COLO668 (cell line): ENCODE data around the gene KCNAB1.

ENCODE experiments used
- DNase-seq: peaks from one replicate; lab custom pipeline; 2025; ENCODE audit not compliant: unreplicated experiment; lab: John Stamatoyannopoulos, UW

Gene KCNAB1

DNA sequence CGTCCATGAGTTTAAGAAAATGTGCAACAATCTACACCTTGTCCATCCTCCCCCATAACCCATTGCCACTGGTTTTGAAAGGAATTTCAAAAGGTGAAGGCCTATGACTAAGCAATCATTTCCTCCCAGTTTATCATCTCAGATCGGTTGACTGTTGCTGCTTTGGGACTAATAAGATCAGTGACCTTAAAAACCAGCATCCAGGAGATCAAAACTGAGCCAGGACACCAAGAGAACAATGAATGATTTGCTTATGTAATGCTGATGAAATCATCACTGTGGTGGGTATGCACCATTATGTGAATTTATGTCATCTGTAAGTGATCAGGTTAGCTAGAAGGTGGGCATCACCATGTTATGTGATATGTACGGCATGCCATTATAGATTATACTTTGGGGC, 239.0 kb downstream of the KCNAB1 start:
- DNase-seq = no peak

DNA sequence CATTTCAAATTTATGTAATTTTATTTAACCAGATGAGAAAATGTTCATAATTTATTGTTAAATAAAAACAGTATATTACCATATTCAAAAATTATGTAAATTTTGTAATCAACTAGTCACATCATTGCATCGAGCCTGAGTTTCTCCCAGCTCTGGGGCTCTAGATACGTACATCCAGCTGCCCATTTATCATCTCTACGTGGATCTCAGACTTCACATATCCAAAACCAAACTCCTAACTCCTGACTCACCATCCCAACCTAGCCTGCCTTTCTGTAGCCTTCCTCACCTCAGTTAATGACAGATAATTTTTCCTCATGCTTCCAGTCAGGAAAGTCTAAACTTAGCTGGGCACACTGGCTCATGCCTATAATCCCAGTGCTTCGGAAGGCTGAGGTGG, 239.7 kb downstream of the KCNAB1 start:
- DNase-seq = no peak

DNA sequence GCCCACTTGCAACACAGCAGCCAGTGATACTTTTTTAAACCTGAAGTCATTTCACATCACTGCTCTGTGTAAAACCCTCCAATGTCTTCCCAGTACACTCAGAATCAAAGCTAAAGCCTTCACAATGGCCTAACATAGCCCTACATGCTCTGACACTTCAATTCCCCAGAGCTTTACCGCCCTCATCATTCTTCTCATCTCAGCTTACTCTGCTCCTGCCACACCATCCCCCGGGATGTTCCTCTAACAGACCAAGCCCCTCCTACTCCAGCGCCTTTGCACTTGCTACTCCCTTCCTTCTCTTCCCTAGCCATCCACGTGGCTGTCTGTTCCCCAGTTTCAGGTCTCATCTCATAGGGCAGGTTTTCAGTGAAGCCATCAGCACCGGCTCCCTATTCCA, 240.6 kb downstream of the KCNAB1 start:
- DNase-seq = no peak

DNA sequence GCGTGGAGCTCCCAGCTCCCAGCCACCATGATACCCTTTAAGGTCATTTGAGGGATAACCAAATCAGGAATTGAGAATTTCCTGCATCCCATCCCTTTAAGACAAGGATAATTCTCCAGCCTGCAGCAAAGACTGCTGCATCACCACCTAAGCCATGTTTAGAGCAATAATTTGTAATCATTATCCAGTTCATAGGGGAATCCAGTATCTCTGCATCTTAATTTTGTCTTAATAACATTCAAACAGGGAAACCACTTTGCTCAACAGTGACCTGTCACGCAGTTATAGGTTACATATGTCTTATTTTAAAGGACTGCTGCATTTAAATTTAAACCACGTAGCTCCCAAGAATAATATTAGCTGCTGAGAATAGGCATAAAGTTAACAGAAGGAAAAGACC, 246.2 kb downstream of the KCNAB1 start:
- DNase-seq = no peak

DNA sequence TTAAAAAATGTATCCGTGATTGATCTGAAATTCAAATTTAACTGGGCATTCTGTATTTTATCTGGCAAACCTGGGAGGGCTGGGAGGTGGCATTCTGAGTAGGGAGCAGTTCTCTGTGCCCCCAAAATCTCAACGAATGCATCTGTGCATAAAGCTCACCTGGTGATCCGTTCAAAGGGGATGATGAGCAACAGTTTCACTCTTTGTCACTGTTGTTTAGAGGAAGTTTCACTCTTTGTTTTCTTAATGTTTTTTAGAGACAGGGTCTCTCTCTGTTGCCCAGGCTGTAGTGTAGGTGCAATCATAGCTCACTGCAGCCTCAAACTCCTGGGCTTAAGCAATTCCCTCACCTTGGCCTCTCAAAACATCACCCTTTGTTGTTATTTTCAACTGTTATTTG, 247.8 kb downstream of the KCNAB1 start:
- DNase-seq = no peak

DNA sequence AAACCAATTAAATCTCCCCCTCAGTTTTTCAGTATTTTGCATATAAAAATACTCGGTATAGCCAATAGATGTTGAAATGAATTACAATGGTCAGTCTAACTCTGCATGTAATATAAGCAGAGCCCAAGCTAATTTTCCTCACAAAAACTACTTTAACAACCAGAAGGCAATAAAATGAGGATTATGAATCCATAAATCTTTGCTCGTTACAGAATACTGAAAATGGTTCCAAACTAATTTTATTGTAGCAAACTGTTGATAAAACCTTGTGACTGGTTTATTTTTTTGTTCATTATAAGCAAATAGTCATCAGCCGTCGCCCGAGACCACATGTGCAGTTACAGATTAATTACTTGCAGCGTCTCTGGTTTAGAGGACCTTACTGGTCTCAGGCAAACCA, 251.3 kb downstream of the KCNAB1 start:
- no peak for DNase-seq

DNA sequence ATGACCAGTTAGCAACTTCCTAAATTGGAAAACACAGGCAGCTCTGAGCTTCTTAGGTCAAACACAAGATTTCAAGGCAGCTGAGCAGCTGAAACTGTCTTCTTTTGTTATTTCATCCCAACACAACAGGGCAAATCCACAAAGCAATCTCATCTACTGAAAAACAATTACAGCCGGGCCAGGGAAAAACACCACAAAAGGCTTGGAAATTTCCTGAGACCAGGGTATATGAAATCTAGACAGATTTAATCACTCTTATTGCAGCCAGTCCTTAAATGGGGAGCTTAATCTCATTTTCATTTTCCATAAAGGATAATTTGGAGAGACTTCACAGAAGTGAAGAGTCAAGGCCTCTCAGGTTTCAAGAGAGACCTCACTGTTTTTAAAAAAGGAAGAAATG, 252.7 kb downstream of the KCNAB1 start:
- DNase-seq = no peak

DNA sequence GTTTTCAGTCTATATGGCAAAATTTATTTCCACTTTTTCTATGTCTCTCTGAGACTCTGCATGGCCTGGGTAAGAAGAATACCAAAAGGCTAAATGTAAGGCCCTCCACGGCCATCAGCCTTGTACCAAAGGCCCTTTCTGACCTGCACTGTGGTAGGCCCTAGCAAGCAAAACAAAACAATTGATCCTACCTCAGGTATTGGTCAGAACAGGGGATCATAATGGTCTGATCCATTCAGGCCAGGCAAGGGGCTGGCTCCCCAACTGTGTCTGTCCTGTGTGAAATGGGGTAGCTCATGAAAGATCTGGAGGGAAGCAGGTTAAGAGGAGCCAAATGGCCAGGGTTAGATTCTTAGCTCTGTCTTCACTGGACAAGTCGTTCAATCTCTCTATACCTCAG, 253.3 kb downstream of the KCNAB1 start:
- DNase-seq = no peak

DNA sequence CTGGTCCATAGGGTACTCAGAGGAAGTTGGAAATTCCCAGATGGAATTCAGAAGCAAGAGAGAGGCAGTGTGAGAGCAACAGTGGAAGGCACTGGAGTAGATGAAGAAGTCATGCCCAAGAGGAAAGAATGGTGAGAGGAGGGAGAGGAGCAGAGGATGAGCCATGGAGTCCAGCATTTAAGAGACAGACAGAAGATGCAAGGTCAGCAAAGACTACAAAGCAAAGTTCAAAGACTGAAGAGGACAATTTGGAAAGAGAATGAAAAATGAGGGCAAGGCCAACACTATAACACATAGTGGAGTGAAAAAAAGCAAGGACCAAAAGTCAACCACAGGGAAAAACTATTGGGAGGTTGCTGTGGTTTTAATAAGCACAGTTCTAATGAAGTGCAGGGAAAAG, 255.8 kb downstream of the KCNAB1 start:
- no peak for DNase-seq

DNA sequence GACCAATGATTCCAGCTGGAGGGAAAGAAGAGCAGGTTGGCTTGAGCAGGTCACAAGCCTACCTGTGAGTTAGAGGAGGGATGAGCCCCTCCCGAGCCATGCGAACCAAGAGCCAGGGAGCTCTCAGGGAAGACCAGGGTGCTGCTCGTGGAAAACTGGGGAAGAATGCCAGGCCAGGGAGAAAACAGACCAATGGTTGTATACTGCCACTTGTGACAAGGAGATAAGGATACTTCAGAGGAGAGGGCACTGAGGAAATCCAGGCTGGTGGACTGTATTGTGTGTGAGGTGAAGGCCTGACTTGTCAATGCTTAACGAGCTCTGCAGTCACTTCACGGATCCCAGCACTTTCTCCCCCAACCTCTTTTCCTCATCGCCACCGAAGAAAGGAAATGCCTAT, 256.9 kb downstream of the KCNAB1 start:
- DNase-seq = no peak

DNA sequence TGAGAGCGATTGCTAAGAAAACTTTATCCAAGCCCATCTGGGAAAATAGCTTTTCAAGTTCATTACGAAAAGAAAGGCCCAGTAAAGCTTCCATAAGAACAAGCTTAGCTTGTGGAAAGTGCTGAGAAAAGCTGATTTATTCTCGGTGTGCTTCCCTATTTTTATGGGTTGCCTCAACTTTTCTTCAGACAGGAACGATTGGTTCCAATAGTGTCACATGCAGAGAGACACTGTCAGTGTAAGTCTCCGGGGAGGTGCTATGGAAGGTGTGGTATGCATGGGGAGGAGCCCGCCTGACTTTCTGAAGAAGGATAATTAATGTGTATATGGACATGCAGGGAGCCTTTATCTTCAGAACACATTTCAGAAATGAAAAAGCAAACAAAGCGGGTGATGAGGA, 257.3 kb downstream of the KCNAB1 start:
- DNase-seq = no peak

DNA sequence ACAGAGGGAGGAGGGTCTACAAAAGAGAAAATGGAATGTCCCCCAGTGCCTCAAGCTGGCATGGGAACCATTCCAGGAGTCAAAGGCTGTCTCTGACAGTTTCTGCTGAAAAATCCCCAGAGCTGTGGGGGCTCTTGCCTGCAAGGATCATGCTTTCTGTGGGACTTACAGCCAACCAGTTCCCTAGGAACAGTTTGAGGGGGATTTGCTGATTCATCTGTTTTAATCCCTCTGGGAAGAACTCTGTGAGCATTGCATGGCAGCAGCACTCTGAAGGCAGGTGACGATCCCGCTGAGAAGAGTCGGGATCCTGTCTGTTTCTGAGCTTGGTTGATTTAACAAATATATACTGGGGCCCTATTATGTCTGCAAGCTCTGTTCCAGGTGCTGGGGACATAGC, 258.5 kb downstream of the KCNAB1 start:
- no peak for DNase-seq

DNA sequence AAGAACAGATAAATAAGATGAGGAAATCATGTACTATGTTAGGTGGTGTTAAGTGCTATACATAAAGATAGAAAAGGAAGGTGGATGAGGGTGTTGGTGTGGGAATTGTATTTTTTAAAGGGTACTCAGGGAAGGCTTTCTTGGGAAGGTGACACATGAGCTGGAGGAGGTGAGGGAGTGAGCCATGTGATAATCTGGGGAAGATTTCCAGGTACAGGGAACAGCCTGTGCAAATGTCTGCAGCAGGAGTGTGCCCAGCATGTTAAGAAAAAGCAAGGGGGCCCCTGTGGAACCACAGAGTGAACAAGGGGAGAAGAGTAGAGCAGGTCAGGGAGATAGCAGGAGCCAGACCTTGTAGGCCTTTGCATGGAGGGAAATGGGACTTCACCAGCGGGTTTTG, 258.9 kb downstream of the KCNAB1 start:
- no peak for DNase-seq

DNA sequence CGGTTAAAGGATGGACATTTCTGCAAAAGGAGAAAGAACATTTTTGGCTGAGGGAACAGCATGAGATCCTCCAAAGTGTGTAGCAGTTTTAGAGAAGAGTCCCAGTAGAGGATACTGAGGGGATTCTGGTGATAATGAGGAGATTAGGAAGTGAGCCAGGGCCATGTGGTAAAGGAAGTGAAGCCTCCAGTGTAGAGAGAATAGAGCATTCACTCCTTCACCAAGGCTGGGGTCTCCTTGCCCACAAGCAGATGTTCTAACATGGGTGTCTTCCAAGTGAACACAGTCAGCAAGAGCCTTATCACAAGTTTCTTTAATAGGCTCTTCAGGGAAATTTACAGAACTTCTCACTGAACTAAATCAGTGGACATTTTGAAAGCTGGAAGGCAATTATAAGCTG, 260.9 kb downstream of the KCNAB1 start:
- DNase-seq = no peak

DNA sequence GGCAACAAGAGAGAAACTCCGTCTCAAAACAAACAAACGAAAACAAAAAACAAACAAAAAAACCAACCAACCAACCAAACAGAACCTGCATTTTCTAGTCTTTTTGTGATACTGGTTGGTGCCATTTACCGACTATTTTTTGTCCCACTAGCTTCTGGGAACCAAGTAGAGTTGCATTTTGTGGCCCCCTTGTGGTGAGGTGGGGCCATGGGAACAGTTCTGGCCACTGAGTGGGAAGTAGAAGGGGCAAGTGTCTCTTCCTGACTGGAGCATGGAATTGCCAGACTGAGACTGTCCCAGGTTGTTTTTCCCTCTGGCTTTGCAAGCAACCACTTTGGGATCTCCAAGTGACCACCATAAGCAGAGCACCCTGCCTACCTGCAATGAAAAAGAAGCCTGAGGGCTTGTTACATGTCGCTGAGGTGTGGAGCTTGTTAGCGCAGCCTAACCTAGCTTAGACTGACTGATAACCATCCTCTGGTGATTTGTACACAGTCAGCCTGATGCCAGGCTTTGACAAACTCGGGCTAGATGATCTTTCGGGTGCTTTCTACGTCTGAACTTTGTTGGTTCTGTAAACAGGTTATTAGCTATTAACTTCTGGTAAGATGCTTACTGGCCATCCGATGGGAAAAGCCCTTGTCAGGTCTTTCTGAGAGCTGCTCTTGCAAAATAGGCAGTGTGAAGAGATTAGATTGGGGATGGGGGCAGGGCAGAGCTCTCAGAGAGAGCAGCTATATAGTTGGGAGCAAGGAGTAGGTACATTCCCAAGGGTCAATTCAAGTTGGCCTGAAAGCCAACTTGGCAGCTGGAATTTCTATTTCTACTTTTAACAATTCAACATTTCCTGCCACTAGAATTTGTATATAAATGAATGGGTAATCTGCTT, 262.3 kb downstream of the KCNAB1 start:
- peak; percentile 35 for DNase-seq

DNA sequence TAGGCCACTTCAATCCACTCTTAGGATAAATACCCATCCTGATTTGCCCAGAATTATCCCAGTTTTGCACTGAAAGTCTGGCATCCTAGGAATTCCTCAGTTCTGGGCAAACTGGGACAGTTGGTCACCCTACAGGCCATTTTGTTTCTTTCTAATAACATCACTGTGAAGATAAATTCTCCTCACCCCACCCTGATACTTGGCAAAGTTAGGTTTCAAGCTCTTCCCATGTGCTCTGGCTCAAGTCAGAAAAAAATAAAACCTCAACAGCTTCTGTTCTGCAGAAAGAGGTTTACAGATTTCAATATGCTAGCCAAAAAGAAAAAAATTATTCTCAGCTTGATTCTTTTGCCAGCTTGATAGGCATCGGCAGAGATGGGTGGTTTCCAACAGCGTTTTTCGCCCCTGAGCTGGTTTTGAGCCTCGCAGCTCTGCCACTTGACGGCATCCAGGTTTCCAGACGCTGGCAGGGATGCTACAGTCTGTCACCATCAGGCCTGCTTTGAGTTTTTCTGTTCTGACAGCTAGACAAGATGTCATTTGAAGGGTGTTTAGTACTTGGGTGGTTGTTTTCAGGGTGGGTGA, 263.2 kb downstream of the KCNAB1 start:
- no peak for DNase-seq

DNA sequence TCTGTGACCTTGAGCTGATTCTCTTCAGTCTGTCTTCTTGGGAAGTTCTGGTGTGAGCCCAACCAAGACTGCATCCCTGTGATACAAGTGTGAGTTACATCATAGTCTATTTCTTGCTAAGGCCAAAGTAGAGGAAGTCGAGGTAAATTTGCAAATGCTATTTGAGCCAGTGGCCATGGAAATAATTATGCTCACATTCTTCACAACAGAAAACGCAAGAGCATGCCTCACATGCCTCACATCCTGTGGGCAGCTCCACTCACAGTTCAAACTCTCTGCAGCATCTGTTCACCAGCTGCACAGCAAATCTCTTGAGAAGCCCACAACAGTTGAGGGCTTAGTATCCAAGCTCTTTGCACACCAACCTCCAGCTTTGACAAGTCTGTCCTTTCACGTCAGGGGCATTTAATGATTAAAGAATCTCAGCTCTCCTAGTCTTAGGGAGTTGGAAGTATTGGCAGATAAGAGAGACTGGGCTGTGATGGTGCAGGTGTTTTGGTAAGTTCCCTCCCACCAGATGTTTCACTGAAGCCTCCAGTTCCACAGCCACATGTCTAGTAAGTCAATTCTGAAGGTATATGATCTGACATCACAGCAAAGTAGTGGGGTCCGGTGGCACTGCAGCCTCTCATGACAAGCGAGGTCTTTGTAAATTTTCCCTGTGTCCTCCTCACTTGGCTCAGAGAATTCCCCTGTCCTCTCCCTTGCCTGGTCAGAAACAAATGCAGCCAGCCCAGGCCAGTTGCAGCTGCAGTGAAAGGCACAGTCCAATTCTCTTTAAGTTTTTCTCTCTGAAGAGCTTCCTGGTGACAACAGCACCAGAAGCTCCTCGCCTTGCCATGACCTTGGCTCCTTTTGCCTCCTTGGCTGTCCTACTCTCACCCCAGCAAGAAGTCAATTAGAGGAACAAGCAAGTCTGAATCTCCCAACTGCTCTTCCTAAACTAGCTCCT, 268.4 kb downstream of the KCNAB1 start:
- DNase-seq = no peak

DNA sequence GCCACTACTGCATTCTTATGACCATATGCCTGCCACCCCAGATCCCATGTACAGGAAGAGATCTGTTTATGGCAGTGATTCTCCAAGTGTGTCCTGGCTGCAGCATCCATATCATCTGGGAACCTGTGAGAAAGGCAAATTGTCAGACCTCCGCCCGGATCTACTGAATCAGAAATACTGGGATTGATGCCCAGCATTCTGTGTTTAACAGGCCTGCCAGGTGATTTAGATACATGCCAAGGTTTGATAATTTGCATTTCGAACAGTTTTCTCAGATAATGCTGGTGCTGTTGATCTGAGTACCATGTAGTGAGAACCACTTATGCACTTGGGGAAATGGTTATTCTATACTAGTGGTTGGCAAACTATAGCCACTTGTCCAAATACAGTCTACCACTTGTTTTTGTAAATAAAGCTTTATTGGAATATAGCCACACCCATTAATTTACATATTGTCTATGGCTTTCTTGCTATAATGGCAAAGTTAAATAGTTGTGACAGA, 269.1 kb downstream of the KCNAB1 start:
- DNase-seq = no peak

DNA sequence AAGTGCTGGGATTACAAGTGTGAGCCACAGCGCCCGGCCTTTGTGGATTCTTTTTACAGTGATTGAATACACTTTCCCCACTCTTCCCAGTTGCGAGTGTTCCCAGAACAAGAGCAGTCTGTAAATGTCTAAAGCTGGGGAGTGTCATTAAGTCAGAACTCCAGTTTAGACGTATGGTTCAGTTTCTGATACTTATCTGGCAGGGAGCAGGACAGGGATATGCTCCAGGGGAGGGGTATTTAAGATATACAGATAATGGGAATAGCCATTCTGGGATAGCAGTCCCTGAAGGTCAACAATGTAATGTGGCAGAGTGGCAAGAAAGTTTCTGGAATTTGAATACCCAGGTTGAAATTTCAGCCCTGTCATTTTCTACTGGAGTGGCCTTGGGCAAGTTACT, 270.5 kb downstream of the KCNAB1 start:
- no peak for DNase-seq

DNA sequence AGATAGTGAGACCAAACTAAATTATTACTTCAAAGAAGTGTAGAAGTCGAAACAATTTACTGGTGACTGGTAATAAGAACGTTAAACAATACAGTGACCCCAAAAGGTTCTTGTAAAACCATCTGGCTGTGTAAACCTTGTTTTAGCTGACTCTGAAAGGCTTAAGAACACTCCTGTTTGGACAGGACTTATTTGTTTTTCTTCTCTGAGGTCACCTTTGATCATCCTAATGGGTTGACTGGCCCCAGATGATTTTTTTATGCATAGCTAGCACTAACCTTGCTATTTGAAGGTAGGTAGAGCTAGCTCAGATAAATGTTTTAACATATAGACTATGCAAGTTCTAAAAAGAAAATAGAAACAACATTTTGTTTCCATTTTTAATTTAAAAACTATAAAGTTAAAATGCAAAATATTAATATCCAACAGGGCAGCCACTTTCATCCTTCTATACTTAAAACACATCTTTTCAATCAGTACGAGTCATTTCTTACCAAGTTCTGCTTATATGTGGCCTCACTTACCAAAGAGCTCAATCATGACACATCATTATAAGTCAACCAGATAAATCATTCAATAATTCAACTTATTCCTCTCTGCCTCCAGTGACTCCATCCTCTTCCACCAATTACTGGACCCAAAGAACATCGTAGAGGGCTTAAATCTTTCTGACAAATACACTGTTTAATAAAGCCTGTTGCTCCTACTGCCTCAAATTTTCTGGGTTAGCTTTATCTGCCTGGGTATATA, 275.8 kb downstream of the KCNAB1 start:
- DNase-seq = no peak

DNA sequence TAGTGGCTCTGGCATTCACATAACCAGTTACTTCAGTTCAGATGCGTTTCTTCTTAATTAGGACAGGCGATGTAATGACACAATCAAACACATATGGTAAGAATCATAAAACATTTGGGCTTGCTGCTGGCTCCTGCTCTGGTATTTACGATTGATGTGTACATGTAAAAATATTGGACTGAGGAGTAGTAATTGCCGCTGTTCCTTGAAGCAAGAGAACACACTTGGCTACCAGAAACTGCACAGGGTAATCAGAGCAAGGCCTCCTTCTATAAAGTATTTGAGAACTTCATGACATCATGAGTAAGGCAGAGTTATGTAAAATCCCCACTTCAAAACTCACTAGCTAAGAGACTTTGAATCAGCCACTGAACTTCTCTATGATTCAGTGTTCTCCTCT, 276.5 kb downstream of the KCNAB1 start:
- DNase-seq = no peak
